C1 segment of cervical spinal cord (tissue), 14 donors: ENCODE data around the gene SLC9B2.
"Not testable (repeated sequence)": the region's sequence is repeated elsewhere in the genome, so short reads cannot be mapped to it uniquely, and the experiment has no call there.

Experiments used
- DNase-seq, 14 donors: peaks; one replicate each; lab custom pipeline; 2025; lab: John Stamatoyannopoulos, UW

Gene SLC9B2

DNA sequence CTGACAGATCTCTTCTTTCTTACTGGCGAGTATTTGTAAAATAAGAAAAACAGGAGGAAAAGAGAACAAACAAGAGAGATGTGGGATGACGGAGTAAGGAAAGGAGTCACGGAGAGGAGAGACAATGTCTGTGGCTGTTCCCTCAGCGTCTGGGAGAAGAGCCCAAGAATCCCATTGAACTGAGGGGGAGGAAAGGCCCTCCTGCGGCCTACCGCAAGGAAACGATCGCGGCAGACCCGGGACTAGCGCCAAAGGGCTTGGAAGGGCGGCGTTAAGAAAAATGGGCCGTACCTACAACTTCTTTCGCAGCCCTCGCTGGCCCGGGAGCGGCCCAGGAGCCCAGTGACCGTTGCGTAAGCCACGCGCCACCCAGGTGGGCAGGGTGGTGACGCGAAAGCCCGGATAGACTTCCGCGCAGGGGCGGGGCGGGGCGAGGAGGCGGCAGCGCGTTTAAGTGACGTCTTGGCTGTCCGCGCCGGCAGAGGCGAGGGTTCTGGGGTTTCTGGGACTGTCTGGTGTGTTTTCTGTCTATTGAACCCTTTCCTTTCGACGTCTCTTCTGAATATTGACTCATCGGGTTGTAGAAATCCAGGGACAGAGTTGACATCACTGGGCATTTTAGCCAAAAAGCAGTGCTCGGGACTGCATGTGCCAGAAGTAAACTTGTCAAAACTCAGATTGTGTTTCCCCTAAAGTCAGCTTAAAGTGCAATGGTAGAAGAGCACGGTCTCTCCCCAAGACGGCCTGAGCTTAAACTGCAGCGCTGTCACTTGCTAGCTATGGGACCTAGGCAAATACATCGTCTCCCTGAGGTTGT lies 57.0 kb downstream of the SLC9B2 start, which contains the start of gene SLC9B1:
Gene SLC9B1 (minus strand): TSS at position 398 of the 817 bp plus-strand sequence. CDS start 27,994 bp downstream, outside the sequence.
- peak; percentile 44 to 93 (median 84) for DNase-seq

DNA sequence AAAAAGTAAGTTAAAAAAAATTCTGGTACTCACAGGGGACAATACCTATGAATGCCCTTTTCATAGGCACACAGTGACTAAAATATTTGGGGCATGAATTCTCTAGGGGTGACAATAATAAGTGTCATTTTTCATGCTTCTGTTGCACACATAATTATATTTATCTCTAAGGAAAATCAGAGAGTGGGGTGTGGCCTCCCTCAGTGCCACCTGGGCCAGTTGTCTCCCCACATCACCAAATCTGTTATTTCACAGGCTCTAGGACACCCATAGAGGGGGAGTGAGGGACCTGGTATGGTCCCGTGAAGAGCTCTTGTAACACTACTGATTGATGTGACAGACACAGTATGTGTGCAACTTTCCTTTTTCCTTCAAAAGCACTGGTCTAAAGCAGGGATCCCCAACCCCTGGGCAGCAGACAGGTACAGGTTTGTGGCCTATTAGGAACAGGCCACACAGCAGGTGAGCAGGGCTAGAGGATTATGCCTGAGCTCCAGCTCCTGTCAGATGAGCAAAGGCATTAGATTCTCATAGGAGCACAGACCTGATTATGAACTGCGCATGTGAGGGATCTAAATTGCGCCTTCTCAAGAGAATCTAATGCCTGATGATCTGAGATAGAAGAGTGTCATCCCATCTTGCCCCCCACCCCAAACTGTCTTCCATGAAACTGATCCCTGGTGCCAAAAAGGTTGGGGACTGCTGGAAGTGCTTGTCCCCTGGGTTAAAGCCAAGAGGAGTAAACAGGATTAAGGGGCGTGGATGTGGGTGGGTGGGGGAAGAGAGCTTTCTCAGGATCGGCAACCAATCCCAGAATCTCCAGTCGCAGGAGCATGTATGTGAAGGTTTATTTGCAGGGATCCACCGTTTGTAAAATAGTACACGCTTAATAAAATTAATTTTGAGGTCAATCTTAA lies 57.9 kb downstream of the SLC9B2 start:
- peak in 4 of 14 donors; percentile 21 to 42 (median 30) for DNase-seq

DNA sequence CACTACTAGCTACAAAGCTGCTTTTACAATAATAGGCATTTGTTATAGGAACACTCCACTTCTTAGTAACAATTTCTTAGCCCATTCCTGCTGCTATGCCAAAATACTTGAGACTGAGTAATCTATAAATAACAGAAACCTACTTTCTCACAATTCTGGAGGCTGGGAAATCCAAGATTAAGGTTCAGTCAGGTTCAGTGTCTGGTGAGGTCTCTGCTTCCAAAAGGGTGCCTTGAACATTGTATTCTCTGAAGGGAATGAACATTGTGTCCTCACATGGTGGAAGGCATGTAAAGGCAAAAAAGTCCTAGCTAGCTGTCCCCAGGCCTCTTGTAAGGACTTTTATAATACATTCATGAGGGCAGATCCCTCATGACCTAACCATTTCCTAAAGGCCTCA lies 64.0 kb downstream of the SLC9B2 start:
- DNase-seq = no peak

DNA sequence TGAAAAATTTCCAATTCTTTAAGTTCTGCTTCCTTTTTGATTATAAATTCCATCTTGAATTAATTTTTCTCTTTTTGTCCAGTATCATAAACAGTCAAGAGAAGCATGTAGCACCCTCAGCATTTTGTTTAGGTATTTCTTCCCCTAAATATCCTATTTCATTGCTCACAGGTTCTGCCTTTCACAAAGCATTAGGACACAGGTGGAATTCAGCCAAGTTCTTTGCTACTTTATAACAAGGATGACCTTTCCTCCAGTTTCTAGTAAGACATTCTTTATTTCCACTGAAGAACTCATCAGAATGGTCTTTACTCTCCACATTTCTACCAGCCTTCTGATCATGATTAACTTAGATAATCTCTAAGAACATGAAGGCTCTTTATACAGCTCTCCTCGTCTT lies 64.5 kb downstream of the SLC9B2 start:
- no peak for DNase-seq

DNA sequence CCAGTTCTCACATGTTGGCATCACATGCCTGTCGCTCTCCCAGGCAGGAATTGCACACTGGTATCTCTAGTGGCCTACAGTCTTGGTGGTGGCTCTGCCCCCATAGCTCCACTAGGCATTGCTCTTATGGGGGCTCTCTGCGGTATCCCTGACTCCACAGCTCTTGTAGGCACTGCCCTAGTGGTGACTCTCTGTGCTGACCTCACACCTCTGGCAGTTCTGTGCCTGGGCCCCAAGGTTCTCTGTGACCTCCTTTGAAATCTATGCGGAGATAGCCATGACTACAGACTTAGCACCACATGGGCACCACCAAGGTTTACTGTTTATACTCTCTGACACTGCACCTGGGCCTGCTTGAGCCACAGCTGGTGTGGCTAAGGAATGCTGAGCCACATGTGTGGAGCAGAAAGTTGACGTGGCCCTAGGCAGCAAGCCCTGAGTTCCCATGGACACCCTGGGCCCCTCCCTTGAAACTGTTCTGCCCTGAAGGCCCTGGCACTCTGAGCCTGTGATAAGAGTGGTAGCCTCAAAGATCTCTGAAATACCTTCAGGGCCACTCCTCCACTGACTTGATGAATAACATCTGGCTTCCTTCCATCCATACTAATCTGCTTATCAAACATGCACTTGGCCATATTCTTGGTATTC lies 65.1 kb downstream of the SLC9B2 start:
- no peak for DNase-seq

DNA sequence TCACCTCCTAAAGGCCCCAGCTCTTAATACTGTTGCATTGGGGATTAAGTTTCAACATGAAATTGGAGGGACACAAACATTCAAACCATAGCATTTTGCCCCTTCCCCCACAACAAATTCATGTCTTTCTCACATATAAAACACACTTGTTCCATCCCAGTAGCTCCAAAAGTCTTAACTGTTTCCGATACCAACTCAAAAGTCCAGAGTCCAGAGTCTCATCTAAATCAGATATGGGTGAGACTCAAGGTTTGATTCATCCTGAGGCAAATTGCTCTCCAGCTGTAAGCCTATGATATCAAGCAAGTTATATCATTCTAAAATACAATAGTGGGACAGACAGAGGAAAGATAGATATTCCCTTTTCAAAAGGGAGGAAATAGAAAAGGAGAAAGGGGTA lies 65.8 kb downstream of the SLC9B2 start:
- DNase-seq = no peak

DNA sequence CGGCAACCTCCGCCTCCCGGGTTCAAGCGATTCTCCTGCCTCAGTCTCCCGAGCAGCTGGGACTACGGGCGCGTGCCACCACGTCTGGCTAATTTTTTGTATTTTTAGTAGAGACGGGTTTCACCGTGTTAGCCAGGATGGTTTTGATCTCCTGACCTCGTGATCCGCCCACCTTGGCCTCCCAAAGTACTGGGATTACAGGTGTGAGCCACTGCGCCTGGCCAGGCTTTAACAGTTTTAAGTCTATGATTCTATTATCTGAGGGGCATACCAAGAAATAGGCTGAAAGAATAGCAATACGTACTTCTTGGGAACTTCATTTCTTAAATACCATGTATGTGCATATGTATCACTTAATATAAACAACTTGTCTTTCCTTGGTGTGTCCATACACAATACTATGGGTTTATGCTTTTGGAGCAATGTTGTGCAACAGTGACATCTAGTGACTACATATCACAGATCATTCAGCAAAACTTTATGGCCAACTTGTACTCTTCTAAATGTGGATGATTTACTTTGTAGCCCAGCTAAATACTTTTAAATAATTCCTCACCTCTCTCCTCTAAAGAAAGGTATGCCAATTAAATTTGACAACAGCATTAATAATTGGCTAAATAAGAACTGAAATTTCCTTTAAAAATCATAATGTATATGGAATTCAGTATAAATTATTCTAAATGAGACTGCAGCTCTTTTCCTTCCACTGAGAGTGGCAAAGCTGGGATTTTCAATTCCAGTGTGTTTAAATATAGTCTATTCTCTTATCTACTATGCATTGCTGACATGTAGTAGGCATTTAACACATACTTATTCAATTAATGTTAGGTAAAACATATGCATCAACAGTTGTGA lies 67.5 kb downstream of the SLC9B2 start:
- DNase-seq = peak in 1 of 14 donors; percentile 16

DNA sequence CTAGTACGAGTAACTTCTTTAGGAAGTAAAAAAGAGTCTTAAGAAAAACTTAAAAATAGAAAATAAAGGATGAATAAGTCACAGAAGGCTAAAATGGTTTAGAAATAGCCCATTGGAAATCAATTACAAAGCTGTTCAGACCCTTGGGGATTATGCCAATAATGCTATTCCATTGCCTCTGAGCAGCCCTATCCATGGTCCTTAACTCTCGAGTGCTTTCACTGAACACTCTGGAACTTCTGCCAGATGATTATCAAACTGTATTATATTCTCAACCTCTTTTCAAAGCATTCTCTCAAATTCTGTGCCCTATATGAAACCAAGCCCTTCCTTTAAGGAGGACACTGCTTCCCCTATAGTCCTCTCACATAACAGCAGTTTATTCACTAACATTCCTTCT lies 74.0 kb downstream of the SLC9B2 start:
- DNase-seq = no peak

DNA sequence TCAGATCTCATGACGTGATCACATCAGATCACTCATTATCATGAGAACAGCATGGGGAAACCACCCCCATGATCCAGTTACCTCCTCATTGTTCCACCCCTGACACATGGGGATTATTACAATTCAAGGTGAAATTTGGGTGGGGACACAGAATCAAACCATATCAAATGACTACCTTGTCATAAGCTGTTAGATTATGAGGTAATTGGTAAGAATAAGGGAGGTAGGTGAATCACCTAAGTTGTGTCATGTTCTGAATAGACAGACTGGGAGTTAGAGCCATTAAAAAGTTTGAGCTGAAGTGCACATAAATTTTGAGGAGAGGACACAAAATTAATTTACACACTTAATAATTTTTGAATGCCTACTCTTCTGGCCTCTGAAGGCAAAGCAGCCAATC lies 81.8 kb downstream of the SLC9B2 start:
- DNase-seq = no peak

DNA sequence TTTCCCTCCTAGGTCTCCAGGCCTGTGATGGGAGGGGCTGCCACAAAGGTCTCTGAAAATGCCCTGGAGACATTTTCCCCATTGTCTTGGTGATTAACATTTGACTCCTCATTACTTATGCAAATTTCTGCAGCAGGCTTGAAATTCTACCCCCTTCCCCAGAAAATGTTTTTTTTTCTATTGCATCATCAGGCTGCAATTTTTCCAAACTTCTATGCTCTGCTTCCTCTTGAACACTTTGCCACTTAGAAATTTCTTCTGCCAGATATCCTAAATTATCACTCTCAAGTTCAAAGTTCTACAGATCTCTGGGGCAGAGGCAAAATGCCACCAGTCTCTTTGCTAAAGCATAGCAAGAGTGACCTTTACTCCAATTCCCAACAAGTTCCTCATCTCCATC lies 82.6 kb downstream of the SLC9B2 start:
- not testable (repeated sequence) for DNase-seq

DNA sequence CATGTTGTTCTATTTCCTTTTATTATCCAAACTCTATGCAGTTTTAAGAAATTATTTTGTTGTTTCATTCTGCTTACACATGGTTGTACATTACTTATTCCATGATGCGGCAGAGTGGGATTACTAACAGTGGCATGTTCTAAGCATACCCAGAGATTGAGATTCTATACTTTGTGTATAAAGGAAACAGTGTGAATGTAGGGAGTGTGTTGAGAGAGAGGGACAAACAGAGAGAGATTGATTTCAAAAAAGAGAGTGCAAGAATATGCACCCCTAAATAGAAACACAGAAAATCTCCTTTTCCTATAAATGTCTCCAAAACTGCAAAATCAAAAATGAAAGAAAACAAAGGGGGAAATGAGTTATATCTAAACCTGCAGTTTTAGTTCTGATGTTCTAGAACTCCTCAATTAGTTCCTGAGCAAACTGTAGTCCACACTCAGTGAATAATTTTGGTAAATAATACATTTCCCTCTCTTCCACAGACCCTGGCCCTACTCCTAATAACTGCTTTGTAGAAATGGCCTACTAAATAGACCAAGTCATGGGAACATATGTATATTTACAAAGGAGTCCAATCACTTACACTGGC lies 88.0 kb downstream of the SLC9B2 start:
- no peak for DNase-seq

DNA sequence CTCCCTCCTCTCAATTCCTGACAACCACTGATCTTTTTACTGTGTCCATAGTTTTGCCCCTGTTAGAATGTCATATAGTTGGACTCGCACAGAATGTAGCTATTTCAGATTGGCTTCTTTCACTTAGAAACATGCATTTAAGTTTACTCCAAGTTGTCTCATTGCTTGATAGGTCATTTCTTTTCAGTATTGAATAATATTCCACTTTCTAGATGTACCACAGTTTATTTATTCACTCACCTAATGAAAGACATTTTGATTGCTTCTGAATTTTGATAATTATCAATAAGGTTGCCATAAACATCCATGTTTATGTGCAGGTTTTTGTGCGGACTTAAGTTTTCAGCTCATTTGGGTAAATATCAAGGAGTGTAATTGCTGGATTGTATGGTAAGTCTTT lies 95.6 kb downstream of the SLC9B2 start:
- DNase-seq = no peak
